RPMI8226 (cell line): ENCODE measurements around the gene ZNF609.
A peak's percentile ranks its signal among the peaks of the same experiment; 100 is the strongest.

ENCODE experiments used
- DNase-seq: peaks from one replicate; pipeline ENCODE4 v3.0.0-alpha.2; 2015

The ZNF609 gene, protein sequence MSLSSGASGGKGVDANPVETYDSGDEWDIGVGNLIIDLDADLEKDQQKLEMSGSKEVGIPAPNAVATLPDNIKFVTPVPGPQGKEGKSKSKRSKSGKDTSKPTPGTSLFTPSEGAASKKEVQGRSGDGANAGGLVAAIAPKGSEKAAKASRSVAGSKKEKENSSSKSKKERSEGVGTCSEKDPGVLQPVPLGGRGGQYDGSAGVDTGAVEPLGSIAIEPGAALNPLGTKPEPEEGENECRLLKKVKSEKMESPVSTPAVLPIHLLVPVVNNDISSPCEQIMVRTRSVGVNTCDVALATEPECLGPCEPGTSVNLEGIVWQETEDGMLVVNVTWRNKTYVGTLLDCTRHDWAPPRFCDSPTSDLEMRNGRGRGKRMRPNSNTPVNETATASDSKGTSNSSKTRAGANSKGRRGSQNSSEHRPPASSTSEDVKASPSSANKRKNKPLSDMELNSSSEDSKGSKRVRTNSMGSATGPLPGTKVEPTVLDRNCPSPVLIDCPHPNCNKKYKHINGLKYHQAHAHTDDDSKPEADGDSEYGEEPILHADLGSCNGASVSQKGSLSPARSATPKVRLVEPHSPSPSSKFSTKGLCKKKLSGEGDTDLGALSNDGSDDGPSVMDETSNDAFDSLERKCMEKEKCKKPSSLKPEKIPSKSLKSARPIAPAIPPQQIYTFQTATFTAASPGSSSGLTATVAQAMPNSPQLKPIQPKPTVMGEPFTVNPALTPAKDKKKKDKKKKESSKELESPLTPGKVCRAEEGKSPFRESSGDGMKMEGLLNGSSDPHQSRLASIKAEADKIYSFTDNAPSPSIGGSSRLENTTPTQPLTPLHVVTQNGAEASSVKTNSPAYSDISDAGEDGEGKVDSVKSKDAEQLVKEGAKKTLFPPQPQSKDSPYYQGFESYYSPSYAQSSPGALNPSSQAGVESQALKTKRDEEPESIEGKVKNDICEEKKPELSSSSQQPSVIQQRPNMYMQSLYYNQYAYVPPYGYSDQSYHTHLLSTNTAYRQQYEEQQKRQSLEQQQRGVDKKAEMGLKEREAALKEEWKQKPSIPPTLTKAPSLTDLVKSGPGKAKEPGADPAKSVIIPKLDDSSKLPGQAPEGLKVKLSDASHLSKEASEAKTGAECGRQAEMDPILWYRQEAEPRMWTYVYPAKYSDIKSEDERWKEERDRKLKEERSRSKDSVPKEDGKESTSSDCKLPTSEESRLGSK (N-terminal part only)

DNA sequence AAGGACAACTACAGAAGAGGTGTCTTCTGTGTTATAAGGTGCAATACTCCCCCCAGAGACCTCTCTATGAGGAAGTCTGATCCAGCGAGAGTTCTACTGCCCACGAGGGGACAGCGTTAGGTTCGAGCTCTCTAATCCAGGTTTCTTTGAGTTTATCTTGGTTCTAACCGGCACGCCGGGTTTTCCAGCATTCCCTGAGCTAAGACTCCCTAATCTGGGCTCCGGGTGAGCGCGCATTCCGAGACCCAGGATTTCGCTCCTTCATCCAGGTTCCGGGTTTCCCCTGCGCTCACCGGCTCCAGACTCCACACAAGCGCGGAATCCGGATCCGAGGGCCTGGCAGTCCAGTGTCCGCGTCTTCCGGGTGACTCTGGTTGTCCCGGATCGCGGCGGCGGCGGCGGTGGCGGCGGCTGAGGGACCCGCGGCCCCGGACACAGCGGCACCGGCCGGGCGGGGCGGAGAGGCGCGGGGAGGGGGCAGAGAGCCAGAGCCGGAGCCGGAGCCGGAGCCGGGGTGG lies at the start of gene ZNF609:
ZNF609 (plus strand) TSS at position 373 of the 518 bp plus-strand sequence. CDS start 38,842 bp downstream, outside the sequence.
- DNase-seq: peak; percentile 96

DNA sequence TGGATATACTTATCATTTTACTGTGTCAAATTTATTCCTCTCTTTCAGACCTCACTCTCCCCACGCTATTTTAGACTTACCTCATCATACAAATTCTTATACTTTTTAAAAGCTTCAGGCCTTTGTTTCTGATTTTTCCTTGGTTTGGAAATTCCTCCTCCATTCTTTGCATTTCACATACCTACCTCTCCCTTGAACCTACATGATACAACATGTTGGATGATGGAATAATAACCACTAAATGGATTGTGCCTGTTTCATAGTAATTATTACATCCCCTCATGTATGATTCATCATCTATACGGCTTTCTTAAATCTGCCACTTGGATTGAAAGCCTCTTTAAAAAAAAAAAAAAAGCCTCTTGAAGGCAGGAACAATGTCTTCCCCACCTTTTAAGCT lies 48.2 kb upstream of the ZNF609 start:
- no peak for DNase-seq

DNA sequence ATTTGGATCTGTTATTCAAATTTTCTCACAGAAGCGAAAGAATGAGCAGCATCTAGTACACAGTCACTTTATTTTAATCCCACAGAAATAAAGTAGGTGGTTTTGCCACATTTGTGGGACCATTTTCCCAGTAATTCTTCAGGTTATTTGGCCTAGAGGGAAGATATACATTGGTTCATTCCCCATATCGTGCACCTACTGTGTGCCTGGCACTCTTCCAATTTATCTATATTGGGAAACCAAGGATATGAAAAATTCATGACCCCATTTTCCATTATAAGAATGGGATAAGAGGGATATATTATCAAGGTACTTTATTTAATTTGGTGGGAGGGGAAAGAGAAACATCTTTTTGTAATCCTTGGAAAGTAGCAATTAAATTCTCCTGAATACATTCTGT lies 37.7 kb upstream of the ZNF609 start:
- no peak for DNase-seq

DNA sequence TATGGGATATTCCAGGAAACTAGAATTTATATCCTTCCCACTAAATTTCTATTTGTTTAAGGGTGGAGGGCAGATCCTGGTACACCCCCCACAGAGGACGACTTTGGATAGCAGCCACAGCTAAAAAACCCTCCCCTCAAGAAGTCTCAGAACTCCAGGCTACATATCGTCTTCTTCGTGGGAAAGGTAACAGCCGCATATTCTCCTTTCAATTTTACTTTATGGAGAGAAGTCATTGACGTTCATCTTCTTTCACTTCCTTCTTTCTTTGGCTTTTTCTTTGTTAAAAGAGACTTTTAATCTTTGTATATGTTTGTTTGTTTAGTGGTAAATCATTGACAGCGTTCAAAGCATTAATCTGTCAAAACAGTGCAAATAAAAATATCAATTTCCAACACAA lies 36.4 kb upstream of the ZNF609 start:
- no peak for DNase-seq

DNA sequence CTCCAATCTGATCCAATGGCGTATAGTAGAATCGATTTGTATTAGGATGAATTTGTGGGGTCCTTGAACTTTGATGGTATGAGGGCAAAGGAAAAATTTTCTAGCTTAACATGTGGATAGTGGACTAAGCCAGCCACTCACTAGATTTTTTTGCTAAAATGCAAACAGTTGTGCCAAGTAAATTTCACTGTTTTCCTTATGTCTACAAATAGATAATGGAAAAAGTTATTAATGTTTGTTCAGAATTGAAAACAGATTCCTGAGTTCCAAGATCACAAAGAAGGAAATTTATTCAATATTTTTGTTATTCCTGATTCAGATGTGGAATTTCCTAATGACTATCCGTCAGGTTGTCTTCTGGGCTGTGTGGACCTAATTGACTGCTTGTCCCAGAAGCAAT lies 35.2 kb upstream of the ZNF609 start:
- no peak for DNase-seq

DNA sequence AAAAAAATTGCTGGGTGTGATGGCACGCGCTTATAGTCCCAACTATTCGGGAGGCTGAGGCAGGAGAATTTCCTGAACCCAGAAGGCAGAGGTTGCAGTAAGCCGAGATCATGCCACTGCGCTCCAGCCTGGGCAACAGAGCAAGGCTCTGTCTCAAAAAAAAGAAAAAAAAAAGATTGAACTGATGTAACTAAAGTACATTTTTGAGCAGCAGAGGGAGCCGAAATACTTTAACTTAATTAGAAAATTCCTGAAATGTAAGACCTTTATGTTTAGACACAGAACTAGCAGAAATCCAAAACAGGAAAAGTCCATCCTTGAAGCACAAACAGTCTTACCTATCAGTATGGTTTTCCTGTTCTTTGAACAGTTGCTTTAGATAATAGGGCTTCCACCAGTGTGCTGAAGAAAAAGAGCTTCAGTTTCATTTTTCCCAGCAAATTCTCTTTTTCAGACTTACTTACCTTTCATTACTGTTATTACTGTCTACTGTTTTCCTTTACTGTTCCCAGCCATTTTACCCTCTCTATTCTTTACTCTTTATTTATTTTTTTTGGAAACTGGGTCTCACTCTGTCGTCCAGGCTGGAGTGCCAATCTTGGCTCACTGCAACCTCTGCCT lies 33.4 kb upstream of the ZNF609 start:
- no peak for DNase-seq

DNA sequence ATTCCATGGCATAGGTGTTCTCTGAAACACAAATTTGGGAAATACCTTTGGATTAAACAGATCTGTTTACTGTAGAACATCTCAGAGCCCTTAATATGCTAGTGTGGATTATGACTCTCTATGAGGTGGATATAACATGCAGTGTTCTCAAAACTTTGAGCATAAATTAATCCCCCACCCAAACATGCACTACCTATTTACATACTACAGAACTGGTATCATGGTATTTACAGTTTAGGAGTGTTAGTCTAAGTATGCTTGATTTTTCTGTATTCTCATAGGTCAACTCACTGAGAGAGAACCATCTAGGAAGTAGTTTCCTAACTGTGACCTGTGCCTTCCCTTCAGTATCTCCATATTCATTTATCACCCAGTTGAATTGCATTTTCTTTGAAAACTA lies 30.9 kb upstream of the ZNF609 start:
- no peak for DNase-seq

DNA sequence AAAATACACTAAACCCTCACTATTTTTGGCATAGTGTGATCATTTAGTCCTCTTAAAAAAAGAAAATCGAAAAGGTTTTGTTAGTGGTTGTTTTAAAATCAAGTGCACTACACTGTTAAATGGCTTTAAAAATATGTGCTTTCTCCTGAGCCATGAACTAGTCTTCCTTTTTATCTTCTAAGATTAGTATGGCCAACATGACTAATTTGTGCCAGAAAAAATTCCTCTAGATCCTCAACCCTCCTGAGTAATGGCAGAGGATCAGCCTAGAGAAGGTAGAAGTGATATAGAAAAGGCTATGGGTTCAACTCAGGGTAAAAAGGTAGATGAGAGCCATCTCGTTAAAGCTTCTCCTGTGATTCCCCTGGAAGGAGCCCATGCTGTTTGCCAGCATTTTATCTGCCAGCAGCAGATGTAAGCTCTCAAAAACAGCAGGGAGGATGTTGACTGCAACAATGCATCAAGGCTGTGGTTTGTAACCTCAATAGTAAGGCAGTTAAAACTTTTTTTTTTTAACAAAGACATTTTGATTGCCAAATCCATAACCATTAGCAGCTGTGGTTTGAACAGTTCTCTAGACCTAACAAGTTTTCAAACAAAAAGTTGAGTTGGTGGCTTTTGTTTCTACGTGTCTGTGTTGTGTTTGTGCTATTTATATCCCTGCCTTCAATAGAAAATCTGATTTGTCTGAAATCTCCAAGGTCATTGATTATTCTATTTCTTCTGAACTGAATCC lies 30.2 kb upstream of the ZNF609 start:
- DNase-seq: peak; percentile 55

DNA sequence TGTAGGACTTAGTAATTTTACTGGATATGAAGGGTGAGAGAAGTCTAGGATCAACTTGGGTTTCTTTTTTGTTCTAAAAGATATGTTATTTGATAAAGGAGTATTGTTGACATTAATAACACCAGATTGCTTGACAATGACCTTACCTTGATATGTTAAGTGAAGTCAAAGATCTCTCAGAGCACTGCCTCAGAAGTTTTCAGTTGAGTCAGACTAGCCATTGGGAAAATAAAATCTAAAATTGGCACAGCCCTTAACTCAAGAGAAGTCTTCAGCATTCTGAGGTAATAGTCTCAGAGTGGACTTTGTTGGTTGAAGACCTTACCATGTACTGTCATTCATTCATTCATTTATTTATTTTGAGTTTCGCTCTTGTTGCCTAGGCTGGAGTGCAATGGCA lies 22.4 kb upstream of the ZNF609 start:
- no peak for DNase-seq

DNA sequence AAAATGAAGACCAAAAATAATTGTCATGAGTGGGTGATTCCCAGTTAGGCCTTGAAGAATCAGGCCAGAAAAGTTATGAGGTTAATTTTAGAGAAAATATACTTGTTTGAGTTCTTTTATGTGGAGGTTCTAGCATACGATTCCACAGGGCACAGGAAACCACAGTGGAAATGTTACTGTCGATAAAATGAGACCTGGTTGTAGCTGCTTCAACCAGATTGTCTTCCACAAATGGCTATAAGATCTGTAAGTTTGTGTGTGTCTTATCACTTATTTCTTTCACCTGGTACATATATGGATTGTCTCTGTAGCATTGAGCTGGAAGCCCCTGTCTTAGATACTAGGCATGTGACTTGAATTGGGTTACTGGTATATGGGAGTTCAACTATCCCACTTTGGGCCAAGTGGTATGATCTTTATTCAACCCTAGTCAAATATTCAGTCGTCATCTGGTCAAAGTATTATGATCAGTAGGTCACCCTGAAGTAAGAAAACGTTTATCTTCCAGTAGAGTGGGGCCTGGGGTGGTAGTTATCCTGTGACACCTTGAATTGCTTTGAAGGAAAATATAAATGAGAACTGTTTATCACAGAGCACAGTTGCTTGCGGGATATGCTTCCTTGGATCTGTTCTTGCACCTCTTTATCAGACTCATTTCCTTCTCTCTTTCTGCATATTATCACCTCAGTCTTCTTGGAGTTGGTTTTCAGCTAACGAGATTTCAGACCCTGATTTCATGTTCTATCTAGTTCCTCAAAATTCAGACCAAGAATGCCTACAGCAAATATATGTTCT lies 21.5 kb upstream of the ZNF609 start:
- no peak for DNase-seq

DNA sequence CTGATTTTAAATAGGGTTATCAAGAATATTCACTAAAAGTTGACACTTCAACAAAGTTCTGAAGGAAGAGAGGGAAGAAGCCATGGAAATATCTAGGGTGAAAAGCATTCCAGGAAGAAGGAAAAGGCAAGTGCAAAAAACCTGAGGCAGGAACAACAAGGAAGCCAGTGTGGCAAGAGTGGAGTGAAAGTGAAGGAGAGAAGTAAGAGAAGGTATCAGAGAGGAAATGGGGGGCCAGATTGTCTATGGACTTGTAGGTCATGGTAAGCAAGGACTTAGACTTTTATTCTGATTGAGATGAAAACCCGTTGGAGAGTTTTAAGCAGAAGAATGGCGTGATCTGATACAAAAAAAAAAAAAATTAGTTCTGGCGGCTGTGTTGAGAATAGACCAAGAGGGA lies 18.5 kb upstream of the ZNF609 start:
- no peak for DNase-seq

DNA sequence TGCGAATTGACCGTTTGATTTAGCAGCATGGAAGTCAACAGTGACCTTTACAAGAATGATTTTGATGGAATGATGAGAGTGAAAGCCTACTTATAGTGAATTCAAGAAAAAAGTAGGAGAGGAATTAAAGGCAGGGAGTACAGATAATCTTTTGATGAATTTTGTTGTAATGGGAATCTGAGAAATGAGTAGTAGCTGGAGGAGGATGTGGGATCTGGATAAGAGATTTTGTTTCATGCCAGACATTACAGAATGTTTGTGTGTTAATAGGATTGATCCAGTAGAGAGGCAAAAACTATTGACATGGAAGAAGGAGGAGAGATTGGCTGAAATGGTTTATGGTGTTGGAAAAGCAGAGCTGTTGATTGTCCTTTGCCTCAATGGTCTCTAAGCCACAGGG lies 17.4 kb upstream of the ZNF609 start:
- no peak for DNase-seq

DNA sequence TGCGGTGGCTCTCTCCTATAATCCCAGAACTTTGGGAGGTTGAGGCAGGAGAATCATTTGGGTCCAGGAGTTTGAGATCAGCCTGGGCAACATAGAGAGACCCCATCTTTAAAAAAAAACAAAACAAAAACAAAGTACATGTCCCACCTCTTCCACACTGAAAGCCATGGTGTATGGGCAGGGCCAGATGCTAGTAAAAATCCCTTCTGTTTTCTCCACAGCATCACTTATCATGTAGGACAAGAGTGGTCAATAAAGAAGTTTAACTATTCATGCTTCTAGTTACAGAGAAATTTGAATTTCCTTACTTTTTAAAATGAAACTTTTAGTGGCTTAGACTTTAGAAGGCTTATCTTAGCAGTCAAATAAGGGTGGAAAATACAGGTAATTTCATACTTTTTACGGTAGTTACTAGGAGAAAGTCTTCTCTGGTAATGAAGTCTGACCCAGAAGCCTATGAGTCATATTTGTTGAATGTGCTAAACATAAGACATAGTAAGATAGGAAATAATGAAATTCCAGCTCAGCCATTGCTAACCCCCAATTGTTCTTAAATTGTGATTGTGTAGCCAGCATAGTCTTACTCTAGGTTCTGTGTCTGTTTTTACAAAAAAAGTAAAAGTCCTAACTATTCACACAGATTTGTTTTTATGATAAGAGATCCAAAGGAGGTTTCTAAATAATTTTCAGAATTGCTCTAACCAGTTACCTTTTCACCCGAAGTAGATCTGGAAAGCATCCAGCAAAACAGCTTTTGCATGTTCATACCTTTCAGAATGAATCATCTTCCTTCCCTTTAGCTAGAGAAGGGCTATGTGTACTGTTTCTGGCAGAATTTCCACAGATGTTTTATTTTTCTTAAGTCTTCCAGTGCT lies 16.4 kb upstream of the ZNF609 start:
- peak; percentile 96 for DNase-seq

DNA sequence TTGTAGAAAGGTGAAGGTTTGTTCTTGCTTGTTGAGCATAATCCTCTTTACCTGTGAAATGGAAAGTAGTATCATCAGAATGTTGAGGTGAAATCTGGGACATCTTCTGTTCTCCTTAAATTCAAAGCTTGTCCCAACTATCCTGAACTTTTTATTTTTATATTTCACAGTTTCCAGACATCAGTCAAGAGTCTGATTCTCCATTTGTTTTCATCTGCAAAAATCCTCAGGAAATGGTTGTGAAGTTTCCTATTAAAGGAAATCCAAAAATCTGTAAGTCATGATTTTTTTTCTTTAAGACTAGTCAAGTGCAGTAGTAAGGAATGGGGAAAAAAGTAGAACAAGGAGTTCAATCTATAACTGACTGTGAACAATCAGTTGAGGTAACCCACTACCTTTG lies 15.5 kb upstream of the ZNF609 start:
- DNase-seq: no peak

DNA sequence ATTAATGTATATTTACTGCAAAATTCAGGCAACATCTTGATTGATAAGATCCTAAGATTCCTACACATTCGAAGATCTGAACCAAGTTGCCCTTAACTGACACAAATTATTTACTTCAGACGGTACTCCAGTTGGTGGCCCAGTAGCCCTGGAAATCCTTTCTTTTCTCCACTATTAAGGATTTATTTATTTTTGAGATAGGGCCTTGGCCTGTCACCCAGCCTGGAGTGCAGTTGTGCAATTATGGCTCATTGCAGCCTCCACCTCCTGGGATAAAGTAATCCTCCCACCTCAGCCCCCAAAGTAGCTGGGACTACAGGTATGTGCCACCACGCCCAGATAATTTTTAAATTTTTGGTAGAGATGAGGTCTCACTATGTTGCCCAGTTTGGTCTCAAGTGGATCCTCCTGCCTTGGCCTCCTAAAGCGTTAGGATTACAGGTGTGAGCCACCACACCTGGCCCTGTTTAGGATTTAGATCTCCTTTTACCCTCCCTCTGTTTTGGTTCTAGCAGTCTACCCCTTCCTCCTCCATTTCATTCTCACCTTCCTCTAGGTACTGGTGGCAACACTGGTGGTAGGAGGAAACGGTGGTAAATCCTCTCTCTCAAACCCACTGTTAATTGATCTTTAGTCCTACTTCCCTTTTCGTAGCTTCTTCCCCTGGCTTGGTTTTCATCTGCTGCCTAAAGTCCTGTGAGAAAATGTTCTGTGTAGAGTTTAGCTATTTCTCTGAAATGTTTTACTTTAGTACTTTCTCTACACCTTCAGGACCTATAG lies 12.7 kb upstream of the ZNF609 start:
- no peak for DNase-seq

DNA sequence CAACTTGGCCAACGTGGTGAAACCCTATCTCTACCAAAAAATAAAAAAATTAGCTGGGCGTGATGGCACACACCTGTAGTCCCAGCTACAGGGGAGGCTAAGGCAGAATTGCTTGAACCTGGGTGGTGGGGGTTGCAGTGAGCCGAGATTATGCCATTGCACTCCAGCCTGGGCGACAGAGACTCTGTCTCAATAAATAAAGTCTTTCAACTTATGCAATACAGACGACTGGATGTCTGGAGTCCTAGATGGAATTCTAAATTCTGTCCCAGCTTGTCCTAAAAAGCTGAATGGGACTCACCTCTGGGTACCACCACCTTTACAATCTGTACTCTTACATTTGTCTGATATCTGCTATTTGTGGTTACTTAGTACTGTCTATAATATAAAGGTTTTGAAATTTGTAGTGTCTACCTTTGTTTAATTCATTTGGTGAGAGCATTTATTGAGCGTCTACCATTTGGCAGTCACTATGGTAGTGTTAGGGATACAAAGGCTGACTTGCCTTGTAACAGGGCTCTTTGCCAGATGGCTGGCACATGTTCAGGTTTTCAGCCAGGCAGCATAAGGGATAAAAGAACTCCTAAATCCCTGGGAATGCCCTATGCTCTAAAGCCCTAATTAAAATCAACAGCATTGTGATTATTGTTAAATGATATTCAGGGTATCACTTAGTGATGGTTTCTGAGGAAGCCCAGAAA lies 7.2 kb upstream of the ZNF609 start:
- DNase-seq: no peak

DNA sequence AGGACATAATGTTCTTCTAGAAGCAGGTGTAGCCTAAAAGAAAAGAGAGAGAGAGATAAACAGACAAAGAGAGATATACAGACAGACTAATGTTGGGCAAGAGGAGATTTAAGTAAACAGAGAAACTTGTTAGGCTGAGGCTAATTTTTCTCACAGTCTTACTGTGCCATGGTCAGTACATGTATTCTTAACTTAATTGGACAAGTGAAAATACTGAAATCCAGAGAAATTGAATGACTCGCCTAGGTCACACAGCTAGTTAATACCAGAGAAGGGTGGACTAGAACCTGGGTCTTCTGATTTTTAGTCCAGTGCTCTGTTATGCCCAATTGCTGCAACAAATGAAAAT lies 6.7 kb upstream of the ZNF609 start:
- no peak for DNase-seq

DNA sequence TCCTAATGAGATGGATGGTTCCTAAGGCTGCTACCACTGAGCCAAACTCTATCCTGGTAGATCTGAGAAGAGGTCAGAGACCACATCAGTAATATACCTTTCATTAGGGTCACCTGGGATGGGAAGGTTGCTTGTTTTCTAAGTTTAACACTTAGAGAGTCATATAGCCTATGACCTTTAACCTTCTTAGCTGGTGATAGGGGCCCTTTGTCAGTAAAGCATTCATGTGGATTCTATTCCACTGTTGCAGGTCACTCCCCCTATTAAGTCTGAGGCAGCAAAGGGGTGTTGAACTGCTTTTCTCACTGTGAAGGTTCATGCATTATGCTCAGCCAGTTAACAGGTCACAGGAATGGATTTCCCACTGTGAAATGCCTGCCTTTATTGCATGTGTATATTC lies 6.1 kb upstream of the ZNF609 start:
- no peak for DNase-seq

DNA sequence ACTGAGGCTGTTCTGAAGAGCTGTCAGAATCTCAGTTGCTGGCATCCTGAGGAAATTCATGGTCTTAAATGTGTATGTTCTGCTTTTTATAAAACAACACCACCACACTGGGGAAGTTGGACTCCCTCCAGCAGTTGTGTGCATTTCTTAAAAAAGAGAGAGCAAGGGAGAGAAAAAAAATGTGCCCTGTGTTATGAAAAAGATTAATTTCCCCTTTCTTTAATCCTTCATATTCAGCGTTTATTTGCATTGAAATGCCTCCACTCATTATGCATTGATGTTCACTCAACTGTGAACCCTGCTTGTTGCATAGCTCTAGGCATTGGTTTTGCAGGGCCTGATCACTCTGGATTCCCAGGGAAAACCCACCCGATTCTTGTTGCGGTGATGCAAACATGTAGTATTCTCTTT lies 4.4 kb upstream of the ZNF609 start:
- peak; percentile 75 for DNase-seq
